ENCODE results near the gene TBC1D1. TPM values are rescaled to one million over a fixed set of nuclear protein-coding genes. Genes with fewer than 3 reads are reported as not detected.

TBC1D1 gene
- total RNA-seq, 1 experiment from 2014 or later: 42.6 TPM

- CTCF ChIA-PET: no interaction called here
Measured at GRCh38 chr4:38106886-38107514, 216.1 kb downstream of the TBC1D1 start.

DNA sequence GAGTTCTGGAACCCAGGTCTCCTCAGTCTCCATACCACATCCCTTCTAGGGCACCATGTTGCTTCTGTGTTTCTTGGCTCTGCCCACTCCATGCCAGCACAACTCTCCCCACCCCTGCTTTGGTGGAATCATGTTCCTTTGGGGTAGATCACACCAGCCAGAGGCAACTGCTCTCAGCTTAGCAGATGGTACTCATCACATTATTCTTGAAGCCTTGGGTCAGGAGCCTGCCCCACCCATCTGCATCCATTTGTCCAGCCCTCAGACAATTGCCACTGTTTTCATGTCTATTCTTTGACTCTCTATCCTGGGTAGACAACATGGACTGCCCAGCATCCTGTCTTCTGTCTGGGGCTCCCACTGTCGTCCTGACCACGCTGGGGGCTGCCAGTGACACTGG, 216.9 kb downstream of the TBC1D1 start:
- intact Hi-C loops (cut with micrococcal nuclease; ENCODE audit: unreplicated experiment): no loop called here
- BruUV-seq (replicated peaks): no TSS peak
- H3K4me3 ChIP-seq (ENCODE audit: low read depth, low read length, poor library complexity, severe bottlenecking): no peak overlapping the region
- H3K27me3 ChIP-seq (replicated peaks; ENCODE audit: insufficient read depth, low read depth, low read length, poor library complexity): no peaks in the 10 kb centered on the region
- no peaks in the 10 kb centered on the region for H3K9me3 ChIP-seq (ENCODE audit: low read depth, low read length, poor library complexity, severe bottlenecking)
- DNase-seq (ENCODE audit: low spot score): no peak
- no peak for TF ChIP-seq EZH2 (IDR thresholded peaks at IDR 0.05; ENCODE audit: borderline replicate concordance, low read depth, low read length, poor library complexity, severe bottlenecking)
- TF ChIP-seq, protein P1, sequence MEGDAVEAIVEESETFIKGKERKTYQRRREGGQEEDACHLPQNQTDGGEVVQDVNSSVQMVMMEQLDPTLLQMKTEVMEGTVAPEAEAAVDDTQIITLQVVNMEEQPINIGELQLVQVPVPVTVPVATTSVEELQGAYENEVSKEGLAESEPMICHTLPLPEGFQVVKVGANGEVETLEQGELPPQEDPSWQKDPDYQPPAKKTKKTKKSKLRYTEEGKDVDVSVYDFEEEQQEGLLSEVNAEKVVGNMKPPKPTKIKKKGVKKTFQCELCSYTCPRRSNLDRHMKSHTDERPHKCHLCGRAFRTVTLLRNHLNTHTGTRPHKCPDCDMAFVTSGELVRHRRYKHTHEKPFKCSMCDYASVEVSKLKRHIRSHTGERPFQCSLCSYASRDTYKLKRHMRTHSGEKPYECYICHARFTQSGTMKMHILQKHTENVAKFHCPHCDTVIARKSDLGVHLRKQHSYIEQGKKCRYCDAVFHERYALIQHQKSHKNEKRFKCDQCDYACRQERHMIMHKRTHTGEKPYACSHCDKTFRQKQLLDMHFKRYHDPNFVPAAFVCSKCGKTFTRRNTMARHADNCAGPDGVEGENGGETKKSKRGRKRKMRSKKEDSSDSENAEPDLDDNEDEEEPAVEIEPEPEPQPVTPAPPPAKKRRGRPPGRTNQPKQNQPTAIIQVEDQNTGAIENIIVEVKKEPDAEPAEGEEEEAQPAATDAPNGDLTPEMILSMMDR (conservative IDR thresholded peaks at IDR 0.05; ENCODE audit: low read depth, low read length): no peak
- H3K27ac ChIP-seq (ENCODE audit: low read depth, low read length, poor library complexity, severe bottlenecking): no peak overlapping the region
- ChIA-PET CTCF (no interaction called here), POLR2A (ENCODE audit: low non-redundant PET) (no interaction called here)
- no peaks in the 10 kb centered on the region for H3K36me3 ChIP-seq (ENCODE audit: insufficient read depth, low read length, poor library complexity, severe bottlenecking)
- no peaks in the 10 kb centered on the region for H3K4me1 ChIP-seq (ENCODE audit: insufficient read depth, low read length, poor library complexity, severe bottlenecking)

More at GRCh38 chr4:38106886-38107514, 216.1 kb downstream of the TBC1D1 start:
- H3K4me1 ChIP-seq (ENCODE audit: insufficient read depth, low read length, poor library complexity, severe bottlenecking): no peaks in the 10 kb centered on the region
- H3K36me3 ChIP-seq (ENCODE audit: insufficient read depth, low read length, poor library complexity, severe bottlenecking): no peaks in the 10 kb centered on the region
- intact Hi-C loops (cut with micrococcal nuclease; ENCODE audit: unreplicated experiment): no loop called here
- H3K27me3 ChIP-seq (replicated peaks; ENCODE audit: insufficient read depth, low read depth, low read length, poor library complexity): no peaks in the 10 kb centered on the region
- H3K27ac ChIP-seq (ENCODE audit: low read depth, low read length, poor library complexity, severe bottlenecking): no peak overlapping the region
- POLR2A ChIA-PET (ENCODE audit: low non-redundant PET): no interaction called here
- no peak for DNase-seq (ENCODE audit: low spot score)
- TF ChIP-seq, protein P1 (conservative IDR thresholded peaks at IDR 0.05; ENCODE audit: low read depth, low read length): no peak
- TF ChIP-seq EZH2 (IDR thresholded peaks at IDR 0.05; ENCODE audit: borderline replicate concordance, low read depth, low read length, poor library complexity, severe bottlenecking): no peak
- no TSS peak for BruUV-seq (replicated peaks)
- H3K4me3 ChIP-seq (ENCODE audit: low read depth, low read length, poor library complexity, severe bottlenecking): no peak overlapping the region
- H3K9me3 ChIP-seq (ENCODE audit: low read depth, low read length, poor library complexity, severe bottlenecking): no peaks in the 10 kb centered on the region

- Histone ChIP-seq H3K36me3 (ENCODE audit: insufficient read depth, low read length, poor library complexity, severe bottlenecking) (no peaks in the 10 kb centered on the region), H3K27ac (ENCODE audit: low read depth, low read length, poor library complexity, severe bottlenecking) (no peak overlapping the region), H3K4me1 (ENCODE audit: insufficient read depth, low read length, poor library complexity, severe bottlenecking) (peaks cover 4% of the 10 kb centered on the region), H3K27me3 (replicated peaks; ENCODE audit: insufficient read depth, low read depth, low read length, poor library complexity) (no peaks in the 10 kb centered on the region), H3K4me3 (ENCODE audit: low read depth, low read length, poor library complexity, severe bottlenecking) (no peak overlapping the region), H3K9me3 (ENCODE audit: low read depth, low read length, poor library complexity, severe bottlenecking) (no peaks in the 10 kb centered on the region)
- no peak for DNase-seq (ENCODE audit: low spot score)
- ChIA-PET POLR2A (ENCODE audit: low non-redundant PET) (no interaction called here), CTCF (interaction anchor here (0.5 kb wide), 1 partner anchor 1833 kb away, joined by 3 read pairs; no protein-coding TSS in a partner anchor)
- intact Hi-C loops (cut with micrococcal nuclease; ENCODE audit: unreplicated experiment): no loop called here
- no TSS peak for BruUV-seq (replicated peaks)
- TF ChIP-seq, protein P1 (conservative IDR thresholded peaks at IDR 0.05; ENCODE audit: low read depth, low read length): no peak
- no peak for TF ChIP-seq EZH2 (IDR thresholded peaks at IDR 0.05; ENCODE audit: borderline replicate concordance, low read depth, low read length, poor library complexity, severe bottlenecking)
Measured at GRCh38 chr4:38109370-38109769, 218.5 kb downstream of the TBC1D1 start.
